ENCODE measurements around the gene FANCE. TPM values are rescaled to one million over a fixed set of nuclear protein-coding genes. Genes with fewer than 3 reads are reported as not detected.

The FANCE gene
- polyA plus RNA-seq, 2 of the 4 experiments (the other 2 are of a cell fraction), result 3.1 to 3.5 TPM

DNA sequence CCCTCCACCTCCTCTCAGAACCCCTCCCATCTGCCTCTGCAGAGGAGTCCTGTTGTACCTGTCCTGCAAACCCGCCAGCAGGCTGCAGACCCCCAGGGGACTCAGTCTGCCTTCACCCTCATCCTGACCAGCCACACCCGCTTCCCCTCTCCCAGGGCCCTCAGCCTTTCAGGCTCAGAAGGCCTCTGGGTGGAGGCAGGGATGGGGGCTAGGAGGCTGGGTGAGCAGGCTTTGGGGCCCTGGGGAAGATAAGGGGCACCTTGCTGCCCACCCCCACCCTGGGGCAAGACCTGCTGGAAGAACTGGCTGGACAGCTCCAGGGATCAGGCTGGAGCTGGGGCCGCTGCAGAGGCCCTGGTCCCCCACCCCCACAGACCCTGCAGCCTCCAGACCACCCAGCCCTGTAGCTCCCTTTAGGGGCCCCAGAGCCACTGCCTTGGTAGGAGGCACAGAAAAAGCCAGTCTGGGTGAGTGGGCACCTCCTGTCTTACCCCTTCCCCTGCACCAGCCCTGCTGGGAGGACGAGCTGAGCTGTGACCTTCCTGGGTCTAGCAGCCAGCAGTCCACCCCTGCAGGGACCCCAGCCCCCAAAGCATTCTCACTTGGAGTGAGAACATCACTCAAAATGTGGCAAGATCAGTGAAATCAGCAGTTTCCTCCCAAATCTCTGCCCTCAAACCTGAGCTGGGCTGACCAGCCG is 39.6 kb downstream of the FANCE start:
- DNase-seq (ENCODE audit: low read depth in 1 of 2, low spot score in 1 of 2), result no peak
- ChIA-PET CTCF (interaction anchor here (0.7 kb wide), 1 partner anchor 8 kb away, joined by 4 read pairs; no protein-coding TSS in a partner anchor), POLR2A (no interaction called here)
- no peak for FAIRE-seq
- peaks cover 14% of the 10 kb centered on the region for H3K4me1 ChIP-seq
- no peak for ATAC-seq
- H3K4me2 ChIP-seq, result no peak overlapping the region
- WGBS (ENCODE audit: missing lambda C conversion rate), result 80% methylated on average over 2 of the region's 5 CpGs
- H3K27ac ChIP-seq, result 0 out of 6 replicates have a peak overlapping the region, but pooled peaks of 1 of the 2 experiments have one; percentile 7
- H3K4me3 ChIP-seq, result no peak overlapping the region
- H3K9me3 ChIP-seq, result no peaks in the 10 kb centered on the region
- TF ChIP-seq NPAS2 (CRISPR knock-in tag; IDR thresholded peaks at IDR 0.05; ENCODE audit: borderline replicate concordance), result no peak
- TF ChIP-seq, protein P1, sequence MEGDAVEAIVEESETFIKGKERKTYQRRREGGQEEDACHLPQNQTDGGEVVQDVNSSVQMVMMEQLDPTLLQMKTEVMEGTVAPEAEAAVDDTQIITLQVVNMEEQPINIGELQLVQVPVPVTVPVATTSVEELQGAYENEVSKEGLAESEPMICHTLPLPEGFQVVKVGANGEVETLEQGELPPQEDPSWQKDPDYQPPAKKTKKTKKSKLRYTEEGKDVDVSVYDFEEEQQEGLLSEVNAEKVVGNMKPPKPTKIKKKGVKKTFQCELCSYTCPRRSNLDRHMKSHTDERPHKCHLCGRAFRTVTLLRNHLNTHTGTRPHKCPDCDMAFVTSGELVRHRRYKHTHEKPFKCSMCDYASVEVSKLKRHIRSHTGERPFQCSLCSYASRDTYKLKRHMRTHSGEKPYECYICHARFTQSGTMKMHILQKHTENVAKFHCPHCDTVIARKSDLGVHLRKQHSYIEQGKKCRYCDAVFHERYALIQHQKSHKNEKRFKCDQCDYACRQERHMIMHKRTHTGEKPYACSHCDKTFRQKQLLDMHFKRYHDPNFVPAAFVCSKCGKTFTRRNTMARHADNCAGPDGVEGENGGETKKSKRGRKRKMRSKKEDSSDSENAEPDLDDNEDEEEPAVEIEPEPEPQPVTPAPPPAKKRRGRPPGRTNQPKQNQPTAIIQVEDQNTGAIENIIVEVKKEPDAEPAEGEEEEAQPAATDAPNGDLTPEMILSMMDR (IDR thresholded peaks at IDR 0.05), result no peak
- no peak for TF ChIP-seq HOXB5 (CRISPR knock-in tag; IDR thresholded peaks at IDR 0.05)
- TF ChIP-seq, protein P2, sequence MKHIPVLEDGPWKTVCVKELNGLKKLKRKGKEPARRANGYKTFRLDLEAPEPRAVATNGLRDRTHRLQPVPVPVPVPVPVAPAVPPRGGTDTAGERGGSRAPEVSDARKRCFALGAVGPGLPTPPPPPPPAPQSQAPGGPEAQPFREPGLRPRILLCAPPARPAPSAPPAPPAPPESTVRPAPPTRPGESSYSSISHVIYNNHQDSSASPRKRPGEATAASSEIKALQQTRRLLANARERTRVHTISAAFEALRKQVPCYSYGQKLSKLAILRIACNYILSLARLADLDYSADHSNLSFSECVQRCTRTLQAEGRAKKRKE (CRISPR knock-in tag; IDR thresholded peaks at IDR 0.05; ENCODE audit: low read depth), result no peak
- TF ChIP-seq CBX2 (IDR thresholded peaks at IDR 0.05; ENCODE audit: borderline replicate concordance, low read depth), result no peak

DNA sequence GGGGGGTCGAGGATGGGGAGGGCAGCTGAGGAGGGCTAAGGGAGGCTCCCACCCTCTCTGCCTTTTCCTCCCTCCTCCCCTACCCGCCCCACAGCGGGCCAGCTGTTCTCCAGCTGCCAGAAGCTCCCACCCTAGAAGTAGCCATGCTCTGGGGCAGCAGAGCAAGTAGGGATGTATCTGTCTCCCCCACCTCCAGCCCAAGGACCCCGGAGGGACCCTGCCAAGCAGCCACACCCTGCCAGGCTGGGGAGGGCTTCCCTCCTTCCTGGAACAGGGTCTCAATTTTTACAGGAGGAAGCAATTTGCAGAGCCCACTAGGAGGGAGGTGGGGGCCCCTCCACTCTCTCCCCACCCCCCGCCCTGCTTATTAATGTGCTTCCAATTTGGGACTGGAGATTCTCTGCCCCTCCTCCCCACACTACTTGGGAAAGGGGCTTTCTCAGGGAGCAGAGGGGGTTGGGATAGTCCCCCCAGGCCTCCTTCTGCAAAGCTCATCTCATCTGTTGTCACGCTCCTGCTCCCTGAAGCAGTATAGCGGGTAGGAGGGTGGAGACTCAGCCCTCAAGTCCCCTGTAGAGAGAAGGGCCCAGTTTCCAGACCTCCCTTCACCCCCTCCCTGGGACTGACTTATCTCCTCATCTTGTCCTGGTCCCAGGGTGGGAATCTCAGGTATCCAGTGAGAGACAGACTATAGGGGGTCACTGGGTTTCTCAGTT is 40.3 kb downstream of the FANCE start:
- ATAC-seq (no peak), DNase-seq (ENCODE audit: low read depth in 1 of 2, low spot score in 1 of 2) (no peak), FAIRE-seq (no peak)
- WGBS (ENCODE audit: missing lambda C conversion rate), result 77% methylated on average over 4 of the region's 7 CpGs
- H3K27ac ChIP-seq, result no peak overlapping the region
- CTCF ChIA-PET, result interaction anchor here (0.7 kb wide), 1 partner anchor 9 kb away, joined by 4 read pairs; no protein-coding TSS in a partner anchor
- H3K4me3 ChIP-seq, result no peak overlapping the region
- peaks cover 14% of the 10 kb centered on the region for H3K4me1 ChIP-seq
- POLR2A ChIA-PET, result no interaction called here
- H3K9me3 ChIP-seq, result no peaks in the 10 kb centered on the region
- H3K4me2 ChIP-seq, result no peak overlapping the region
- no peak for TF ChIP-seq EHMT2 (IDR thresholded peaks at IDR 0.05; ENCODE audit: low read depth)

DNA sequence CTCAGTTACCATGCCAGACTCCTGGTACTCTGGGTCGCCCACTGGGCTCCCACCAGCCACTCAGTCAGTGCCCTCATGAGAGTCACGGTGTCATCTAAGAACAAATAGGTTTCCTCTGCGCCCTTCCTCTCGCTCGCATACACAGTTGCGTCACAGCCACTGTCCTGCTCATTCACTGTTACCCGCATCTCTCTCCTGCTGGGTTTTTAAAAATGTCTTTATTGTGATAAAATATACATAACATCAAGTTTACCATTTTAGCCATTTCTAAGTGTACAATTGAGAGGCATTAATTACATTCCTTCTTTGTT is 40.8 kb downstream of the FANCE start:
- FAIRE-seq (no peak), ATAC-seq (no peak), DNase-seq (ENCODE audit: low read depth in 1 of 2, low spot score in 1 of 2) (no peak)
- ChIA-PET CTCF (no interaction called here), POLR2A (no interaction called here)
- peaks cover 15% of the 10 kb centered on the region for H3K4me1 ChIP-seq
- TF ChIP-seq RNF2 (IDR thresholded peaks at IDR 0.05; ENCODE audit: borderline replicate concordance, low read depth) (no peak), JUNB (IDR thresholded peaks at IDR 0.05) (no peak), EP300 (IDR thresholded peaks at IDR 0.05) (no peak), FOSB (CRISPR knock-in tag; IDR thresholded peaks at IDR 0.05) (no peak), NR3C1 (IDR thresholded peaks at IDR 0.05) (no peak), MYC (IDR thresholded peaks at IDR 0.05; ENCODE audit: borderline replicate concordance, low read length) (no peak), RFX5 (IDR thresholded peaks at IDR 0.05) (no peak), KDM5A (IDR thresholded peaks at IDR 0.05) (no peak), ESRRA (IDR thresholded peaks at IDR 0.05; ENCODE audit: borderline replicate concordance, low read length) (no peak)
- TF ChIP-seq, protein P3, sequence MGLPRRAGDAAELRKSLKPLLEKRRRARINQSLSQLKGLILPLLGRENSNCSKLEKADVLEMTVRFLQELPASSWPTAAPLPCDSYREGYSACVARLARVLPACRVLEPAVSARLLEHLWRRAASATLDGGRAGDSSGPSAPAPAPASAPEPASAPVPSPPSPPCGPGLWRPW (IDR thresholded peaks at IDR 0.05), result no peak
- H3K9me3 ChIP-seq, result no peaks in the 10 kb centered on the region
- WGBS (ENCODE audit: missing lambda C conversion rate), result 94% methylated on average over 7 of the region's 7 CpGs
- H3K4me2 ChIP-seq, result no peak overlapping the region
- H3K4me3 ChIP-seq, result no peak overlapping the region
- H3K27ac ChIP-seq, result no peak overlapping the region

Measured in A549 (cell line).